Measurements from ENCODE around the gene BMP4.
"Not testable (repeated sequence)": the region's sequence is repeated elsewhere in the genome, so short reads cannot be mapped to it uniquely, and the experiment has no call there.

The BMP4 gene

GRCh38 chr14:53956427-53957201, at the start of gene BMP4:
BMP4 (minus strand) TSS chr14:53956825; CDS start chr14:53952222, 4,603 bp downstream.
- no peak for DNase-seq

GRCh38 chr14:54003064-54003463, 46.4 kb upstream of the BMP4 start:
- DNase-seq = no peak

GRCh38 chr14:54002653-54003052, 46.0 kb upstream of the BMP4 start:
- no peak for DNase-seq

GRCh38 chr14:54001189-54001878, 44.7 kb upstream of the BMP4 start:
- DNase-seq = no peak

GRCh38 chr14:54000341-54000811, 43.8 kb upstream of the BMP4 start:
- DNase-seq = no peak

GRCh38 chr14:53999061-53999488, 42.5 kb upstream of the BMP4 start:
- DNase-seq = no peak

GRCh38 chr14:53996041-53996440, 39.4 kb upstream of the BMP4 start:
- no peak for DNase-seq

- no peak for DNase-seq
Measured at GRCh38 chr14:53993920-53994607, 37.4 kb upstream of the BMP4 start.

GRCh38 chr14:53990978-53991377, 34.4 kb upstream of the BMP4 start:
- no peak for DNase-seq

- DNase-seq = not testable (repeated sequence)
Measured at GRCh38 chr14:53986718-53987117, 30.1 kb upstream of the BMP4 start.

GRCh38 chr14:53984958-53985357, 28.3 kb upstream of the BMP4 start:
- not testable (repeated sequence) for DNase-seq

GRCh38 chr14:53983112-53983511, 26.5 kb upstream of the BMP4 start:
- no peak for DNase-seq

GRCh38 chr14:53982546-53982945, 25.9 kb upstream of the BMP4 start:
- no peak for DNase-seq

- DNase-seq = no peak
Measured at GRCh38 chr14:53979747-53980642, 23.4 kb upstream of the BMP4 start.

GRCh38 chr14:53979113-53979681, 22.6 kb upstream of the BMP4 start:
- DNase-seq = no peak

GRCh38 chr14:53978194-53978593, 21.6 kb upstream of the BMP4 start:
- DNase-seq = no peak

GRCh38 chr14:53975444-53975843, 18.8 kb upstream of the BMP4 start:
- DNase-seq = no peak

GRCh38 chr14:53971521-53971920, 14.9 kb upstream of the BMP4 start:
- DNase-seq = no peak

- no peak for DNase-seq
Measured at GRCh38 chr14:53969326-53969725, 12.7 kb upstream of the BMP4 start.

- DNase-seq = no peak
Measured at GRCh38 chr14:53968726-53969125, 12.1 kb upstream of the BMP4 start.

- no peak for DNase-seq
Measured at GRCh38 chr14:53967606-53968005, 11.0 kb upstream of the BMP4 start.

GRCh38 chr14:53964249-53964648, 7.6 kb upstream of the BMP4 start:
- DNase-seq = no peak

All from CD4-positive, alpha-beta T cell treated with Interleukin-4 for 4 hours (primary cell).